ENCODE results near the gene ACP3.

ACP3 gene

GRCh38 chr3:132285620-132285945, 31.6 kb upstream of the ACP3 start:
- no peak overlapping the region for H3K4me3 ChIP-seq (IDR thresholded peaks at IDR 0.05; ENCODE audit: insufficient read depth, low read depth, low read length)
- no peak for TF ChIP-seq CTCF (conservative IDR thresholded peaks at IDR 0.05; ENCODE audit: low read depth, low read length)
- no peaks in the 10 kb centered on the region for H3K36me3 ChIP-seq (ENCODE audit: insufficient read depth)
- H3K27ac ChIP-seq: no peak overlapping the region
- H2AFZ ChIP-seq (ENCODE audit: low read depth): no peak overlapping the region
- no peak overlapping the region for H3K9ac ChIP-seq
- no peaks in the 10 kb centered on the region for H3K27me3 ChIP-seq (ENCODE audit: insufficient read depth, low read depth)
- no peak overlapping the region for H3K4me2 ChIP-seq
- H3K4me1 ChIP-seq (ENCODE audit: low read depth, poor library complexity, severe bottlenecking): no peaks in the 10 kb centered on the region
- no peaks in the 10 kb centered on the region for H4K20me1 ChIP-seq (ENCODE audit: insufficient read depth)
- no peaks in the 10 kb centered on the region for H3K79me2 ChIP-seq (ENCODE audit: insufficient read depth, low read depth)

GRCh38 chr3:132286035-132286434, 31.2 kb upstream of the ACP3 start:
- no peak overlapping the region for H2AFZ ChIP-seq (ENCODE audit: low read depth)
- no peak overlapping the region for H3K9ac ChIP-seq
- no peak for TF ChIP-seq CTCF (conservative IDR thresholded peaks at IDR 0.05; ENCODE audit: low read depth, low read length)
- no peaks in the 10 kb centered on the region for H3K4me1 ChIP-seq (ENCODE audit: low read depth, poor library complexity, severe bottlenecking)
- no peak overlapping the region for H3K27ac ChIP-seq
- H3K4me2 ChIP-seq: no peak overlapping the region
- no peaks in the 10 kb centered on the region for H3K79me2 ChIP-seq (ENCODE audit: insufficient read depth, low read depth)
- no peaks in the 10 kb centered on the region for H3K36me3 ChIP-seq (ENCODE audit: insufficient read depth)
- H3K4me3 ChIP-seq (IDR thresholded peaks at IDR 0.05; ENCODE audit: insufficient read depth, low read depth, low read length): no peak overlapping the region
- no peaks in the 10 kb centered on the region for H3K27me3 ChIP-seq (ENCODE audit: insufficient read depth, low read depth)
- no peaks in the 10 kb centered on the region for H4K20me1 ChIP-seq (ENCODE audit: insufficient read depth)

- no peak overlapping the region for H3K27ac ChIP-seq
- H3K27me3 ChIP-seq (ENCODE audit: insufficient read depth, low read depth): no peaks in the 10 kb centered on the region
- no peak overlapping the region for H3K4me3 ChIP-seq (IDR thresholded peaks at IDR 0.05; ENCODE audit: insufficient read depth, low read depth, low read length)
- H4K20me1 ChIP-seq (ENCODE audit: insufficient read depth): no peaks in the 10 kb centered on the region
- H3K9ac ChIP-seq: no peak overlapping the region
- H3K79me2 ChIP-seq (ENCODE audit: insufficient read depth, low read depth): no peaks in the 10 kb centered on the region
- no peak overlapping the region for H2AFZ ChIP-seq (ENCODE audit: low read depth)
- H3K4me1 ChIP-seq (ENCODE audit: low read depth, poor library complexity, severe bottlenecking): no peaks in the 10 kb centered on the region
- H3K4me2 ChIP-seq: no peak overlapping the region
- no peak for TF ChIP-seq CTCF (conservative IDR thresholded peaks at IDR 0.05; ENCODE audit: low read depth, low read length)
- H3K36me3 ChIP-seq (ENCODE audit: insufficient read depth): no peaks in the 10 kb centered on the region
Measured at GRCh38 chr3:132288357-132288756, 28.9 kb upstream of the ACP3 start.

- H3K9ac ChIP-seq: no peak overlapping the region
- H3K4me1 ChIP-seq (ENCODE audit: low read depth, poor library complexity, severe bottlenecking): no peaks in the 10 kb centered on the region
- no peak for TF ChIP-seq CTCF (conservative IDR thresholded peaks at IDR 0.05; ENCODE audit: low read depth, low read length)
- no peaks in the 10 kb centered on the region for H3K27me3 ChIP-seq (ENCODE audit: insufficient read depth, low read depth)
- no peak overlapping the region for H3K27ac ChIP-seq
- H3K79me2 ChIP-seq (ENCODE audit: insufficient read depth, low read depth): no peaks in the 10 kb centered on the region
- H2AFZ ChIP-seq (ENCODE audit: low read depth): no peak overlapping the region
- no peaks in the 10 kb centered on the region for H3K36me3 ChIP-seq (ENCODE audit: insufficient read depth)
- H3K4me3 ChIP-seq (IDR thresholded peaks at IDR 0.05; ENCODE audit: insufficient read depth, low read depth, low read length): no peak overlapping the region
- no peak overlapping the region for H3K4me2 ChIP-seq
- H4K20me1 ChIP-seq (ENCODE audit: insufficient read depth): no peaks in the 10 kb centered on the region
Measured at GRCh38 chr3:132289316-132289715, 27.9 kb upstream of the ACP3 start.

- Histone ChIP-seq H3K9ac (no peak overlapping the region), H2AFZ (ENCODE audit: low read depth) (no peak overlapping the region), H3K27ac (no peak overlapping the region), H3K36me3 (ENCODE audit: insufficient read depth) (no peaks in the 10 kb centered on the region), H3K4me1 (ENCODE audit: low read depth, poor library complexity, severe bottlenecking) (no peaks in the 10 kb centered on the region), H3K27me3 (ENCODE audit: insufficient read depth, low read depth) (no peaks in the 10 kb centered on the region), H4K20me1 (ENCODE audit: insufficient read depth) (no peaks in the 10 kb centered on the region), H3K4me2 (no peak overlapping the region), H3K4me3 (IDR thresholded peaks at IDR 0.05; ENCODE audit: insufficient read depth, low read depth, low read length) (no peak overlapping the region), H3K79me2 (ENCODE audit: insufficient read depth, low read depth) (no peaks in the 10 kb centered on the region)
- TF ChIP-seq CTCF (conservative IDR thresholded peaks at IDR 0.05; ENCODE audit: low read depth, low read length): no peak
Measured at GRCh38 chr3:132290833-132291232, 26.4 kb upstream of the ACP3 start.
